ENCODE measurements around the gene GASK1A. TPM values are rescaled to one million over a fixed set of nuclear protein-coding genes. Genes with fewer than 3 reads are reported as not detected.

The GASK1A gene
- total and polyA plus RNA-seq, 2 of the 8 experiments (the other 6 are each of a cell fraction or from before 2014, with no cell fraction given) = 4.7 to 7.9 TPM

GRCh38 chr3:43095370-43095769 is 116.3 kb downstream of the GASK1A start:
- no peak overlapping the region for H2AFZ ChIP-seq (ENCODE audit: low read length)
- no peak overlapping the region for H2BK15ac ChIP-seq (ENCODE audit: low read length)
- no peak overlapping the region for H3K27ac ChIP-seq (ENCODE audit: low read depth, low read length)
- no peaks in the 10 kb centered on the region; the same call in none of the 2 replicates for H3K79me1 ChIP-seq (ENCODE audit: low read depth, low read length)
- no peaks in the 10 kb centered on the region for H3K9me3 ChIP-seq (ENCODE audit: insufficient read depth in 2 of 2, low read depth in 1 of 2, low read length in 1 of 2)
- peak overlapping the region; percentile 16; the same call in 1 of the 2 replicates for H2AK5ac ChIP-seq (ENCODE audit: low read depth, low read length)
- TF ChIP-seq BRCA1 (IDR thresholded peaks at IDR 0.05; ENCODE audit: low read depth, low read length) (no peak), HDAC2 (IDR thresholded peaks at IDR 0.05; ENCODE audit: borderline replicate concordance in 1 of 2, low read depth in 2 of 2, low read length in 2 of 2) (no peak), CTBP2 (IDR thresholded peaks at IDR 0.05; ENCODE audit: borderline replicate concordance, insufficient read depth, insufficient read length, low read length) (no peak), CTCF (IDR thresholded peaks at IDR 0.05; ENCODE audit: control extremely low read depth in 1 of 3, insufficient read depth in 1 of 3, low read depth in 1 of 3, low read length in 3 of 3) (no peak), JUN (IDR thresholded peaks at IDR 0.05; ENCODE audit: low read depth, low read length) (no peak), SRF (IDR thresholded peaks at IDR 0.05; ENCODE audit: low read depth, low read length) (no peak), NRF1 (IDR thresholded peaks at IDR 0.05; ENCODE audit: low read depth, low read length) (no peak), EGR1 (IDR thresholded peaks at IDR 0.05; ENCODE audit: borderline replicate concordance, low read depth, low read length) (no peak), SP2 (IDR thresholded peaks at IDR 0.05; ENCODE audit: low read length) (no peak), CBX8 (IDR thresholded peaks at IDR 0.05; ENCODE audit: borderline replicate concordance, low read depth, low read length) (no peak), KDM4A (IDR thresholded peaks at IDR 0.05; ENCODE audit: low read depth, low read length, severe bottlenecking) (no peak)
- no peak overlapping the region for H2BK20ac ChIP-seq (ENCODE audit: low read length)
- H4K20me1 ChIP-seq (replicated peaks in 1 of 2; ENCODE audit: control insufficient read depth in 1 of 2, insufficient read depth in 2 of 2, low read length in 2 of 2) = peaks cover 0 to 4% of the 10 kb centered on the region in 2 experiments
- no peak overlapping the region for H4K91ac ChIP-seq (replicated peaks; ENCODE audit: insufficient read length, low read length)
- H4K8ac ChIP-seq (ENCODE audit: extremely low read depth, insufficient read depth, low read length) = no peak overlapping the region
- H3K4ac ChIP-seq (replicated peaks; ENCODE audit: insufficient read length, low read depth, low read length) = no peak overlapping the region
- no peak for FAIRE-seq
- POLR2A ChIA-PET (ENCODE audit: partially characterized antibody) = no interaction called here
- no peak overlapping the region for H3K4me3 ChIP-seq (ENCODE audit: extremely low read depth in 1 of 4, insufficient read depth in 2 of 4, low read depth in 3 of 4, low read length in 4 of 4)
- no peak for DNase-seq (ENCODE audit: low read depth in 1 of 2, low spot score in 2 of 2)
- 92% methylated on average over 5 of the region's 5 CpGs; no CpG with 5 or more reads in 1 of the 2 experiments for WGBS, 2 experiments (ENCODE audit: extremely low coverage in 1 of 2, insufficient coverage in 1 of 2, insufficient read length in 1 of 2, insufficient replicate concordance in 2 of 2, low coverage in 1 of 2, low lambda C conversion rate in 2 of 2, missing lambda C conversion rate in 1 of 2)
- H3K9ac ChIP-seq (replicated peaks in 1 of 4; ENCODE audit: extremely low read depth in 1 of 4, low read depth in 3 of 4, low read length in 3 of 4) = no peak overlapping the region
- H3K56ac ChIP-seq (replicated peaks; ENCODE audit: insufficient read length, low read depth, low read length) = no peak overlapping the region
- H3K14ac ChIP-seq (ENCODE audit: insufficient read length) = no peak overlapping the region
- H3K79me2 ChIP-seq (ENCODE audit: control insufficient read depth in 1 of 2, insufficient read depth in 2 of 2, low read length in 2 of 2) = no peaks in the 10 kb centered on the region
- no peak overlapping the region for H3K4me2 ChIP-seq (ENCODE audit: insufficient read depth in 1 of 2, low read depth in 2 of 2, low read length in 2 of 2)
- H3K23me2 ChIP-seq (ENCODE audit: low read depth, low read length) = no peaks in the 10 kb centered on the region
- CTCF ChIA-PET (ENCODE audit: partially characterized antibody) = interaction anchor here (0.6 kb wide), 1 partner anchor 73 kb away, joined by 3 read pairs; no protein-coding TSS in a partner anchor
- H3K36me3 ChIP-seq (ENCODE audit: control insufficient read depth in 2 of 4, insufficient read depth in 4 of 4, low read length in 3 of 4) = no peaks in the 10 kb centered on the region
- no peak overlapping the region for H2BK5ac ChIP-seq (ENCODE audit: low read depth, low read length)
- H4K5ac ChIP-seq (ENCODE audit: insufficient read length, low read depth, low read length) = no peak overlapping the region
- no peaks in the 10 kb centered on the region for H3K27me3 ChIP-seq (replicated peaks in 1 of 4; ENCODE audit: control insufficient read depth in 3 of 4, extremely low read depth in 1 of 4, insufficient read depth in 3 of 4, low read length in 3 of 4)
- H2BK120ac ChIP-seq (replicated peaks; ENCODE audit: low read depth, low read length) = no peak overlapping the region
- no peaks in the 10 kb centered on the region for H3K4me1 ChIP-seq (replicated peaks in 1 of 4; ENCODE audit: control insufficient read depth in 3 of 4, insufficient read depth in 4 of 4, low read length in 3 of 4)
- no peak overlapping the region for H3K18ac ChIP-seq (ENCODE audit: extremely low read depth, low read length)
- no peak overlapping the region for H3K23ac ChIP-seq (ENCODE audit: insufficient read length)
- H2BK12ac ChIP-seq (ENCODE audit: low read depth, low read length) = no peak overlapping the region
